Spleen (tissue), 7 donors: ENCODE measurements around the gene KIF3C.

ENCODE experiments used
- POLR2A ChIP-seq, 3 donors: fragments of 450-650 bp; IDR thresholded peaks; one replicate each; pipeline ENCODE4 v1.5.1; 2017; ENCODE audit warnings: antibody characterized with exemption in 3 of 3, mild to moderate bottlenecking in 1 of 3
- POLR2AphosphoS5 ChIP-seq, 3 donors: sonication (generic); formaldehyde crosslinking; IDR thresholded peaks; one replicate each; pipeline ENCODE4 v1.5.1; 2017; ENCODE audit warnings: antibody characterized with exemption in 3 of 3
- TF ChIP-seq, protein P1 (sequence below), 11 experiments: fragments of 200-600 bp in 7 of 11; fragments of 450-650 bp in 4 of 11; sonication (generic) in 4 of 11; IDR thresholded peaks in 8 of 11; conservative IDR thresholded peaks in 3 of 11; 1 replicate in 7 of 11; 2 replicates in 4 of 11; pipeline versions ENCODE4 v1.4.0 to v1.8.0; 2016 to 2021; ENCODE audit warnings: antibody characterized with exemption in 11 of 11, inconsistent platforms in 4 of 11, mild to moderate bottlenecking in 1 of 11
- donor health status: DM: no; HTN: no; CAD: no; lungs with moderate emphysema.
- donor health status: DM: no; HTN: no; CAD: no.
- donor health status: DM: no; HTN: no; CAD: no.

DNA sequence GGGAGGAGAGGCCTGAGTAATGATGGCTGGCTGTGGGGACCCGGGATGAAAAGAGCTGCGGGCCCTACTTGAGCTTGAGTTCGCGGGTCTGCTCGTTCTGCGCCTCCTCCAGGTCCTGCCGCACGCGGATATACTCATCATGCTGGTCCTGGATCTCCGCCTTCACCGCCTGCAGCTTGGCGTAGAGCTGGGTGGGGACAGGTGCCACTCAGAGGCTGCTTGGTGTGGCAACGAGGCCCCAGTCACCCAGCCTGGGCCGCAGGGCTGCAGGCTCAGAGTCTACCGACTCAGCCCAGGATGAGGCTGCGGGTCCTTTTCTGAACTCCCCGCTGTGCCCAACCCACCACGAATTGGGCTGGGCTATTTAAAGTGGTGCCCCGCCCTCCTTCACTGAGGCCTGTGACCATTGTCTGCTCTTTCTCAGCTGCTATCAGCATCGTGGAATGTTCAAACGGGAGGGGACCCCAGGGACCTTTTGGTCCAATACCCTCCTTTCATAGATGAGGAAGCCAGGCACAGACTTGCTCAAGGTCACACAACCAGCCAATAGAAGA is 28.0 kb downstream of the KIF3C start:
- TF ChIP-seq, protein P1, sequence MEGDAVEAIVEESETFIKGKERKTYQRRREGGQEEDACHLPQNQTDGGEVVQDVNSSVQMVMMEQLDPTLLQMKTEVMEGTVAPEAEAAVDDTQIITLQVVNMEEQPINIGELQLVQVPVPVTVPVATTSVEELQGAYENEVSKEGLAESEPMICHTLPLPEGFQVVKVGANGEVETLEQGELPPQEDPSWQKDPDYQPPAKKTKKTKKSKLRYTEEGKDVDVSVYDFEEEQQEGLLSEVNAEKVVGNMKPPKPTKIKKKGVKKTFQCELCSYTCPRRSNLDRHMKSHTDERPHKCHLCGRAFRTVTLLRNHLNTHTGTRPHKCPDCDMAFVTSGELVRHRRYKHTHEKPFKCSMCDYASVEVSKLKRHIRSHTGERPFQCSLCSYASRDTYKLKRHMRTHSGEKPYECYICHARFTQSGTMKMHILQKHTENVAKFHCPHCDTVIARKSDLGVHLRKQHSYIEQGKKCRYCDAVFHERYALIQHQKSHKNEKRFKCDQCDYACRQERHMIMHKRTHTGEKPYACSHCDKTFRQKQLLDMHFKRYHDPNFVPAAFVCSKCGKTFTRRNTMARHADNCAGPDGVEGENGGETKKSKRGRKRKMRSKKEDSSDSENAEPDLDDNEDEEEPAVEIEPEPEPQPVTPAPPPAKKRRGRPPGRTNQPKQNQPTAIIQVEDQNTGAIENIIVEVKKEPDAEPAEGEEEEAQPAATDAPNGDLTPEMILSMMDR (IDR thresholded peaks at IDR 0.05 in 8 of 11, conservative IDR thresholded peaks at IDR 0.05 in 3 of 11): no peak
- TF ChIP-seq POLR2A (IDR thresholded peaks at IDR 0.05): no peak
- no peak for TF ChIP-seq POLR2AphosphoS5 (IDR thresholded peaks at IDR 0.05)
